GM18517 (cell line): ENCODE measurements around the gene CIDEA.
"Not testable (repeated sequence)": the region's sequence is repeated elsewhere in the genome, so short reads cannot be mapped to it uniquely, and the experiment has no call there.

Experiments
- ATAC-seq: cut with Tn5 transposase; IDR thresholded peaks from one replicate; pipeline ENCODE4 v1.9.1; 2021; ENCODE audit warnings: mild to moderate bottlenecking, moderate library complexity; ENCODE audit not compliant: unreplicated experiment

The CIDEA gene

GRCh38 chr18:12238826-12239225 is 15.3 kb upstream of the CIDEA start:
- no peak for ATAC-seq

GRCh38 chr18:12239431-12239830 is 14.7 kb upstream of the CIDEA start:
- no peak for ATAC-seq

- ATAC-seq, result no peak
Measured at GRCh38 chr18:12242658-12243260, 11.4 kb upstream of the CIDEA start.

GRCh38 chr18:12243272-12243671 is 10.9 kb upstream of the CIDEA start:
- ATAC-seq, result not testable (repeated sequence)

GRCh38 chr18:12245793-12246135 is 8.4 kb upstream of the CIDEA start:
- no peak for ATAC-seq

GRCh38 chr18:12246849-12247808 is 7.0 kb upstream of the CIDEA start:
- no peak for ATAC-seq

GRCh38 chr18:12247946-12248345 is 6.2 kb upstream of the CIDEA start:
- ATAC-seq, result no peak

GRCh38 chr18:12248926-12249720 is 5.0 kb upstream of the CIDEA start:
- ATAC-seq, result no peak

- no peak for ATAC-seq
Measured at GRCh38 chr18:12251311-12251710, 2.9 kb upstream of the CIDEA start.

- ATAC-seq, result no peak
Measured at GRCh38 chr18:12252061-12252460, 2.1 kb upstream of the CIDEA start.

GRCh38 chr18:12253027-12253426 is 1.1 kb upstream of the CIDEA start:
- no peak for ATAC-seq

GRCh38 chr18:12253663-12254135 is 462 bp upstream of the CIDEA start:
- ATAC-seq, result no peak

- ATAC-seq, result no peak
Measured at GRCh38 chr18:12254820-12255511, 805 bp downstream of the CIDEA start.

GRCh38 chr18:12255626-12256026 is 1.5 kb downstream of the CIDEA start:
- no peak for ATAC-seq

- no peak for ATAC-seq
Measured at GRCh38 chr18:12256951-12257350, 2.8 kb downstream of the CIDEA start.

- ATAC-seq, result no peak
Measured at GRCh38 chr18:12257996-12258718, 4.0 kb downstream of the CIDEA start.

- no peak for ATAC-seq
Measured at GRCh38 chr18:12258719-12259705, 4.9 kb downstream of the CIDEA start.

- ATAC-seq, result no peak
Measured at GRCh38 chr18:12262748-12263147, 8.6 kb downstream of the CIDEA start.

GRCh38 chr18:12264864-12265263 is 10.7 kb downstream of the CIDEA start:
- no peak for ATAC-seq
